SK-N-MC (cell line): Measurements from ENCODE around the gene F10.

Experiments
- EZH2 ChIP-seq: fragments of 200-600 bp; sonication (generic); IDR thresholded peaks from one replicate; pipeline ENCODE4 v1.6.1; 2017; ENCODE audit warnings: antibody characterized with exemption
- POLR2AphosphoS5 ChIP-seq: IDR thresholded peaks from 2 replicates; pipeline ENCODE4 v1.6.1; 2012; ENCODE audit warnings: mild to moderate bottlenecking, low read depth, low read length, borderline replicate concordance

GRCh38 chr13:113076681-113077401 lies 45.8 kb upstream of the F10 start:
- no peak for TF ChIP-seq EZH2
- TF ChIP-seq POLR2AphosphoS5 = no peak
